Measurements from ENCODE around the gene MAPK7. TPM values are rescaled to one million over a fixed set of nuclear protein-coding genes. Genes with fewer than 3 reads are reported as not detected.

Gene MAPK7
- total RNA-seq, 1 donor from 2014 or later: 30.2 TPM

GRCh38 chr17:19363460-19364035 is 14.8 kb upstream of the MAPK7 start:
- no peak for DNase-seq (ENCODE audit: low read depth)

- peak; percentile 59 for DNase-seq (ENCODE audit: low read depth)
Measured at GRCh38 chr17:19364699-19365498, 13.4 kb upstream of the MAPK7 start.

- DNase-seq (ENCODE audit: low read depth): no peak
Measured at GRCh38 chr17:19365499-19365817, 12.8 kb upstream of the MAPK7 start.

- DNase-seq (ENCODE audit: low read depth): no peak
Measured at GRCh38 chr17:19365833-19366636, 12.3 kb upstream of the MAPK7 start.

- DNase-seq (ENCODE audit: low read depth): no peak
Measured at GRCh38 chr17:19366637-19366972, 11.7 kb upstream of the MAPK7 start.

GRCh38 chr17:19368229-19368628 is 10.1 kb upstream of the MAPK7 start:
- no peak for DNase-seq (ENCODE audit: low read depth)

- no peak for DNase-seq (ENCODE audit: low read depth)
Measured at GRCh38 chr17:19369107-19369778, 9.1 kb upstream of the MAPK7 start.

GRCh38 chr17:19369846-19370492 is 8.3 kb upstream of the MAPK7 start:
- DNase-seq (ENCODE audit: low read depth): no peak

- DNase-seq (ENCODE audit: low read depth): no peak
Measured at GRCh38 chr17:19370493-19370960, 7.8 kb upstream of the MAPK7 start.

GRCh38 chr17:19371259-19372010 is 6.9 kb upstream of the MAPK7 start:
- no peak for DNase-seq (ENCODE audit: low read depth)

- no peak for DNase-seq (ENCODE audit: low read depth)
Measured at GRCh38 chr17:19372011-19372370, 6.3 kb upstream of the MAPK7 start.

- DNase-seq (ENCODE audit: low read depth): no peak
Measured at GRCh38 chr17:19372439-19372838, 5.9 kb upstream of the MAPK7 start.

GRCh38 chr17:19372866-19373504 is 5.3 kb upstream of the MAPK7 start:
- no peak for DNase-seq (ENCODE audit: low read depth)

- no peak for DNase-seq (ENCODE audit: low read depth)
Measured at GRCh38 chr17:19374136-19374535, 4.2 kb upstream of the MAPK7 start.

GRCh38 chr17:19375732-19376131 is 2.6 kb upstream of the MAPK7 start:
- DNase-seq (ENCODE audit: low read depth): no peak

GRCh38 chr17:19376811-19377210 is 1.5 kb upstream of the MAPK7 start:
- no peak for DNase-seq (ENCODE audit: low read depth)

GRCh38 chr17:19377602-19378415 is 489 bp upstream of the MAPK7 start:
- peak; percentile 95 for DNase-seq (ENCODE audit: low read depth)

GRCh38 chr17:19379361-19380065 is 1.2 kb downstream of the MAPK7 start:
- DNase-seq (ENCODE audit: low read depth): no peak
